Nucleus accumbens (tissue), 56 donors: Measurements from ENCODE around the gene PLET1.

ENCODE experiments used
- DNase-seq, 56 donors: peaks; one replicate each; lab custom pipeline; 2025; lab: John Stamatoyannopoulos, UW

PLET1 gene

DNA sequence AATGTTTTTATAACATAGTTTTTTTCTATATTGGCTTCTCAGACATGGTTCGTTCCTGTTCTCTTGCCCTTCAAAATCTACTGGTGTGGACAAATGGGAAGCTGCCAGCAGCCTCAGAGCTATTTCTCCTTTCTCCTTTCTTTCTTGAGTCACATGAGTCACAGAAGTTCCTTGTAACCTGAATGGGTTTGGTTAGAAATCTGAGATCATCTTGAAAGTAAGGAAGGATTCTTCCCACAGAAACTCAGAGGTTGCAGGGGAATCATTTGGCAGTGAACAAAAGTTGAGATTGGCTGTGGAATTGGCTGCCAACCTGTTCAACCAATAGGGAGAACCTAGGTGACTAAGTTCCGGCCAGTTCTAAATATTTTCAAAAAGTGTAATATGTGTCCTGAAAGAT lies 12.5 kb downstream of the PLET1 start:
- DNase-seq, result no peak

DNA sequence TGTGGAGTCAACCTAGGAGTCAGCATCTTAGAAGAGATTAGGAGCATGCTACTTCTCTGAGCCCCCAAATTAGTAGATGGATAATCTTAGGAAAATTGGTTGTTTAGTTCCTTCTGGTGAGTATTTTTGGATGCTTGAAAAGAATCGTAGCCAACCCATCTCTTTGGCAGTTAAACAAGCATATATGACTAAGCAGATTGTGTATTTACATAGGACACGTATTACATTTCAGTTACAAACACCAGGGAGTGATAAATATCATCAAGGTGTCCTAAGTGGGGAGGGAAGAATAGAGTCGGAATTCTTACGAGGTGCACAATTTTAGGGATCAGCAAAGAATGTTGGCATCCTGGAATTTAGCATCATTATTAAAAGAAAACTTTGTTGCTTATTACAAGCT lies 13.5 kb downstream of the PLET1 start:
- no peak for DNase-seq

DNA sequence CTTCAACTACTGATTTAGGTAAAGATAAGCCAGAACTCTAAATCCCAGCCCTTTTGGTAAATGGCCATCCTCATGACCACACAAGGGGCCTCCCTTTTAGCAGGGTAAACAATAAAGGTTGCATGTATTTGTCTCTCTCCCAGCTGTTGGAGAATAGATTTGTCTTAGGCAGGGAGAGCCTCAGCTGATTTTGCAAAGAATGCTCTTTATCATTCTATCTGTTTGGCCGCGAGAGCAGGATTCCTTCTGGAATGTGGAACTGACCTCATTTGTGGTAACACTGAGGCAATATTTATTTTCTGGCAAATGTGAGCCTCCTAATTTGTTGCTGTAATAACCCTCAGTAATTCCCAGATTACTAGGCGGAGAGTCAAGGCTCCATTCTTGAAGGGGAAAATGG lies 19.2 kb downstream of the PLET1 start:
- no peak for DNase-seq

DNA sequence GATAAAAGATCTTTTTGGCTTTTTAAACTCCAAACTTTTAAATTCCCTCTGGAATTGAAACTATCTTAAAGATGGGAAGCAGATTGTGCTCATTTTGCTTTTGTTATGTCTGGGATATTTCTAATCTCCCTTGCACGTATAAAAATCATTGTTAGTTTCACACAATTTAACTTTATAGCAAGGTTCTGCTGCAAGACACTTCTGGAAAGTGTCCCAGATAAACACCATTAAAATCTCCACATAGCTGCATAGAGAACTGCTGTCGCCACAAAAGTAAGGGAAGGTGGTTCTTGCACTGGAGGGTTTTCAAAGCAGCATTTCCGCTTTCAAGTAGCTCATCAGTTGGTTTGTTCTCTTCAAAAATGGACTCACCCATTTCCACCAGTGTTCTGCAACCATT lies 22.6 kb downstream of the PLET1 start:
- DNase-seq, result no peak

DNA sequence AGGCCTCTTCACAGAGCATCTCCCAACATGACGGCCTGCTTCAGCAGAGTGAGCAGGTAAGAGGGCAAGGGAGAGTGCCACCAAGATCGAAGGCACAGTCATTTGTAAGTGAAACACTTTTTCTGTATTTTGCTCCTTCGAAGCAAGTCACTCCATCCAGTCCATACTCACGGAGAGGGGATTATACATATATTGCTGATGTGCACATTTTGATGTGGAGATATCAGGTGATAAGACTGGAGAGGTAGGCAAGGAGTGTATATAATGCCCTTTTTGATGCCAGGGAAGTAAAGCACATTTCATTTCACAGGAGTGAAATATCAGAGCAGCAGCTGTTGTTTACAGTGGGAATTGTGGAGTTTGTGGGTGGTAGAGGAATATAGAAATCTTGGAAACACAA lies 23.2 kb downstream of the PLET1 start:
- no peak for DNase-seq

DNA sequence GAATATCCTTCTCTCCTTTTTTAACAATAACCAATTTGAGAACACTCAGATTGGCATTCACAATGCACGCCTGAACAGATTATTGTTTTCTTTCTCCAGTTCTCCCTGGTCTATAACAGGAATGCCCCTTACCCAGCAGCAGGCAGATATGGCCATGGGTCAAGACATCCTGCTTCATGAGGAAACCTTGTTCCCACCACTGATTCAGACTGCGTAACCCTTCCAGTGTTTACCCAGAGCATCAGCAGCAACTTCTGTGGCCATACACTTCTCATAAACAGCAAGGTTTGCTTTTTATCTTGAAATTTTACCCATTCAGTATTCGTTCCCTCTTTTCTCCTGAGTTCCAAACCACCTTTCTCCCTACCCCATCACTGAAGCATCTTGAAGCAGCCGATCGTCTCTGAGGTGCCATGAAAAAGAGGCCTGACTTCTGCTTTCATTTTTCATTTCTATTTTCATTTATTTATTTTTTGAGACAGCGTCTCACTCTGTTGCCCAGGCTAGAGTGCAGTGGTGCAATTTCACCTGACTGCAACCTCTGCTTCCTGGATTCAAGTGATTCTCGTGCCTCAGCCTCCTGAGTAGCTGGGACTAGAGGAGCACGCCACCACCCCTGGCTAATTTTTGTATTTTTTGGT lies 24.8 kb downstream of the PLET1 start:
- DNase-seq, result no peak

DNA sequence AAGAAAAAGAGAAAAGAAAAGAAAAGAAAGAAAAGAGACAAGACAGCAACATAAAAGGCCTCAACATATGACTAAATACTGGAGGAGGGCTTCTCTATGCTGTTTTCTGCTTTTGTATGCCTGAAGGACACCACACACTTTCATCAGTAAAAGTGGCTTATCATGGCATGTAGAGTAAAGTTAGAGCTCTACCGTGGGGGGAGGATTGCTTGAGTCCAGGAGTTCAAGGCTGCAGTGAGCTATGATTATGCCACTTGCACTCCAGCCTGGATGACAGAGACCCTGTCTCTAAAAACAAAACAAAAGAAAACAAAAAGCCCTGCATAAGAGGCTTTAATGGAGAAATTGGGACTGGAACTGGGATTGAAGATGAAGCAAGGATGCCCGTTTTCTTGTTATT lies 28.7 kb downstream of the PLET1 start:
- no peak for DNase-seq

DNA sequence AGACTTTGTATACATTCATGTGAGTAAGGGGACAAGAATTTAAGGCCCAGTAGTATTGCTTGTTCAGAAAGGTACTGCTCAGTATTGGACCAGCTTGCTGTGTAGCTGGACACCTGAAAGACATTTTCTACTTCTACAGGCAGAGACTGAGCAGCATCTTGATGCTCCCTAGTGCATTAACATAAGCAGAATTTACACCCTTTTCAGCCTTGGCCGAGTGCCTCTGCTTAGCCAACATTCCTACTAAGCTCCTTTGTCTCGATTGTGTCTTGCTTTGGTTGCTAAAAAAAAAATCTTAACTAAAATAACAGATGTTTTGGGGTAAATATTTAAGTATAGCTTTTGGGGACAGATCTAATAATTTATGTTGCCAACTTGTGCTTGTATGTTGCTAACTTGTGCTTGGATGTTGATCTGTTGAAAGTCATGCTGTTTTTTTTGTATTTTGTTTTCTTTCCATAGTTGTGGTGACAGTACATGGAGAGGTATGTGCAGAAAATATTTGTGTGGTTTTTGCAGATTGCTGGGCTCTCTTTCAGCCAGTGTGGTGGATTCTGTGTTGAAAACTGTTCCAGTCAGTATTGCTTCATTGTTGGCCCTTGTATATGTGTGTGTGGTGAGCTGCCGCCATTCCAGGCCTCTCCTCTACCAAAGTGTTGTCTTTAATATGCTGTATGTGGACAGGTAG lies 30.8 kb downstream of the PLET1 start:
- DNase-seq, result no peak

DNA sequence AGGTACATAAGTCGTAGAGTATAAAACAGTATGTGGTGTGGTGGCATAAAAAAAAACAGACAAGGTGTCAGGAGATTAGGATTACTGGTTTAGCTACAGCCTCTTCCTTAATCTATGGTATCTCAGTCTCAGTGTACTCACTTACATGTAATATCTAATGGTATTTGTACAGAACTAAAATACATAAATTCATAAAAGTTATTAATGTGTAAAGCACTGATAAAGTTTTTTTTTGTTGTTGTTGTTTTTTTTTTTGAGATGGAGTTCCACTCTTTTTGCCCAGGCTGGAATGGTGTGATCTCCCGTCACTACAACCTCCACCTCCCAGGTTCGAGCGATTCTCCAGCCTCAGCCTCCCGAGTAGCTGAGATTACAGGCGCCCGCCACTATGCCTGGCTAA lies 31.5 kb downstream of the PLET1 start:
- no peak for DNase-seq

DNA sequence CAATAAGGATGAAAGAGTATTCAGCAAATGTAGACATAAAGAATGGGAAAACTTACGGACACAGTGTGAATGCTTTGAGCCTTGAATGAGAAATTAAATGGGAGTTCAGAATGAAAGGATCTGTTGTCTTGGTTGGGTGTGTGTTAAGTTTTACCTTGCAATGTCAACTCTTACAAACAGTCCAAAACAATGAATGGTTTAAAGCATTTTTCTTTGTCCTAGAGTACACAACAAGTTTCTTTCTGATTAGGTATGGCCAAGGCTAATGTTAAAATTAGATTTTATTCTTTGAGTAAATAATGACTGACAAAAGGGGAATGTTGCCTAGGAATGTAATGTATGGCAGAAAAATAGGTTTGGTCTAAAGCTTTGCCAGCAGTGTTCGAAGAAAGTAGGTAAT lies 32.0 kb downstream of the PLET1 start:
- no peak for DNase-seq

DNA sequence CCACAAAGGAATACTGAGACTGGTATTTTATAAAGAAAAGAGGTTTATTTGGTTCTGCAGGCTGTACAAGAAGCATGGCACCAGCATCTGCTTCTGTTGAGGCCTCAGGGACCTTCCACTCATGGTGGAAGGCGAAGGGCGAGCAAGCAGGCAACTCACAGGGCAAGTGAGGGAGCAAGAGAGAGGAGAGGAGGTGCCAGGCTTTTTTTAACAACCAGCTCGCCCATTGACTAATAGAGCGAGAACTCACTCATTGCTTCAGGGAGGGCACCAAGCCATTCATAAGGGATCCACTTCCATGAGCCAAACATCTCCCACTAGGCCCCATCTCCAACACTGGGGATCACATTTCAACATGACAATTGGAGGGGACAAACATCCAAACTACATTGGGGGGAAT lies 33.2 kb downstream of the PLET1 start:
- DNase-seq, result peak in 1 of 56 donors; percentile 0

DNA sequence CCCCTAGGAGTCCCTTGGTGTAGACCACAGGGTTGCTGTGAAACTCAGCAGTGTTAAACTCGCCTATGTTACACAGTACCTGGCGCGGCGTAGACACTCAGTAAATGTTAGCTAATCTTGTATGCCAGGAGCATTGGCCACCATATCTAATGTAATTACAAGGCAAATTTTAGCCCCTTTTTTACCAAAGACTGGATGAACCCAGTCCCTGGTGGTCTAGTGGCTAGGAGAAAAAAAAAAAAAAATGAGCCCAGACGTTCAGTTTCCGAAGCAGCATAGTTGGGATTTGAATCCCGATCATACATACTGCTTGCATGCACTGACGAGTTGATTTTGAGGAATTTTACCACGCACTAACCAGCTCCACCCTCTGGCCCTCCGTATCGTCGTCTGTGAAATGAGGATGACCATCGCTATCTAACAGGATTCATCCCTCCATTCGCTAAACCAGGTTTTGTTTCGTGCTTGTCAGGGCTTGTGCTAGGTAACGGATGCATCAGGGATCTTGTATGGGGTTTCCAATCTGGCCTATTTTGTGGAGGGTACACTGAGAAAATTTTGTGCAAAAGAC lies 33.7 kb downstream of the PLET1 start:
- DNase-seq, result peak in 10 of 56 donors; percentile 2 to 43 (median 24)

DNA sequence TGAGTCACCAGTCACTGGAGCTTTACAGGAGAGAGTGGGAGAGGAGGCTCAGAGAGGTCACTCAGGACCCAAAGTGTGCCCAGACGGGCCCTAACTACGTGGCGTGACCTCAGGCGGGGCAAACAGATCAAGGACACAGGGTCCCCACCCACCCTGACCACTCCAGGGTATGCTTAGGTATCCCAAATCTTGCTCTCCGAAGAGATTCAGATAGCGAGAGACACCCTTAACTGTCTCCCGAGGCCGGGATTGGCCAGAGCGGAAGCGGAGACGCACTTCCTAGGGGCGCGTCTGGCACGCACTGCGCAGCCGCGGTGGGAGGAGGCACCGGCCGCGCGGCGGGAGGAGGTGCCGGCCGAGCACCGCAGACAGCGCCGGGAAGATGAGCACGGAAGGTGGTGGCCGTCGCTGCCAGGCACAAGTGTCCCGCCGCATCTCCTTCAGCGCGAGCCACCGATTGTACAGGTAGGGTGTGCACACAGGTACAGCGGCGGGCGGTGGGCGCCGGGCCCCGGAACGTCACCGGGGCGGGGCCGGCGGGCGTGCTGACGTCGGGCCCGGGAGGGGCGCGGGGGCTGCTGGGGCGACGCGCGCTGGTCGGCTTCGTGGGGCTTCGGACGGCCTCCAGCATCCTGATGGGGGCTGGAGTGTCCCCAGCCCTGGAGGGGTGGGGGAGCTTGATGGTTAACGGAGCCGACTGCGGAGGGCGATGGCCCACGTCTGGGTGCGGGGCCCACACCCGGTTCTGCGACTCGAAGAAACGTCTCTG lies 34.4 kb downstream of the PLET1 start, which contains the start of gene PTS:
Gene PTS (plus strand): TSS at position 367 of the 769 bp plus-strand sequence. CDS start 16 bp downstream, at position 383.
- peak in 55 of 56 donors; percentile 46 to 97 (median 88) for DNase-seq

DNA sequence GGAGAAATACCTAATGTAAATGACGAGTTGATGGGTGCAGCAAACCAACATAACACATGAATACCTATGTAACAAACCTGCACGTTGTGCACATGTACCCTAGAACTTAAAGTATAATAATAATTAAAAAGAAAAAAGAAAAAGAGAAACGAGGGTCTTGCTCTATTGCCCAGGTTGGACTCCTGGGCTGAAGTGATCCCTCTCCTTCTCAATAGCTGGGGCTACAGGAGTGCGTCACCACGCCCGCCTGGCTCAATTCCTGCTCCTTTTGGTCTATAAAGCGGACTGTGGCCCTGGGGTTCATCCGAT lies 35.0 kb downstream of the PLET1 start:
- DNase-seq, result peak in 3 of 56 donors; percentile 41 to 48 (median 43)

DNA sequence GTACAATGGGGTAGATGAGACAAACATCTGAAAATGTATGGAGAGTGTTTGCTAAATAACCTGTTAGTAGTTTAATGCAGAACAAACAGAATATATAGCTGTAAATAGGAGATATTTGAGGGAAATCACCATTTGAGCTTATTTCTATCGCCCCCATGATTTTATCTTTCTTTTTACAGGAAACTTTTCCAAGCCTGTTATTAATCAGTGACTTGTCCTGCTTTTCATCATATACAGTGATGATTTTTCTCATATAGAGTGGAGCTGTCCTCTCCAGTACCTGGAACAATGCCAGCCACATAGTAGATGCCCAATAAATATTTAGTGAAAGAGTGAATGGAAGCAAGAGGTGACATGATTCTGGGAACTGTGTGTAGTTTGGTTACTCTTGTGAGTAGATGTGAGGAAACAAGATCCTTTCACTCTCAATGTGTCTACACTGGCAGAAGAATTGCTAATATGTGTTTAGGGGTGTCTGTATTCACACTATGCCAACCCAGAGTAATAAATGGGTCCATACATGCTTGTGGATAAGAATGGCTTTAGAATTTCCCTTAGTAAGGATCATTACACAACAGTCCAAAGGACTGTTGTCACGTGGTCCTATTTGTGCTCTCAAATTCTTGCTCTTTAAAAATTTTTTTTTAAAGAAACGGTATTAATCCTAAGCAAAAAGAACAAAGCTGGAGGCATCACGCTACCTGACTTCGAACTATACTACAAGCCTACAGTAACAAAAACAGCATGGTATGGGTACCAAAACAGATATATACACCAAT lies 36.7 kb downstream of the PLET1 start:
- DNase-seq, result no peak

DNA sequence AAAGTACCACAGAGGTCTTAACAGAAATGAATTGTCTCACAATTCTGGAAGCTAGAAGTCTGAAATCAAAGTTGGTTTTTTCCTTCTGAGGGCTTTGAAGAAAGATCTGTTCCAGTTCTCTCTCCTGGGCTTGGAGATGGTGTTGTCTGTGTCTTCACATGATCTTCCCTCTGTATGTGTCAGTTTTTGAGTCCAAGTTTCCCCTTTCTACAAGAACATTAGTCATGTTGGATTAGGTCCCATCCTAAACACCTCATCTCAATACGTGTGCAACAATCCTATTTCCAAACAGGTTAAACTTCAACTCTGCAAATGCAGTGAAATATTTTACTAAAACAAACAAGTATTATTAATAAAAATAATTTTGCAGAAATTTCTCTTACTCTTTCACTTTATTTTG lies 37.5 kb downstream of the PLET1 start:
- DNase-seq, result no peak

DNA sequence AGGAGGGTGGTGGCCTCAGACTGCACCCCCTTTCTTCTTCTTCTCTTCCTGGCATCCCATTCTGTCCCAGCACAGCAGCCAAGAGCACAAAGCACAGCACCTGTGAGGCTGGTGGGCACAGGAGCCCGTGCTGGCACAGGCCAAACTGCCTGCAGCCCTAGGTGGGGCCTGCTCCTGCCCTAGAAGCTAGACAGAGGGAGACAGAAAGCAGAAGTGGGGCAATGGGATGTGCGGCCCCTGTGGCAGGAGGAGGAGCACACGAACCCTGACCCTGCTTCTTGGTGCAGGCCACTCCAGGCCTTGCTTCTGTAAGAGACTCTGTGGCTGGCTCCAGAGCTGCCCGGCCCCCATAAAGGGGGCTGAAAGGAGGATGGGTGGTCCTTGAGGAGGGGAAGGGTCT lies 38.4 kb downstream of the PLET1 start:
- DNase-seq, result no peak

DNA sequence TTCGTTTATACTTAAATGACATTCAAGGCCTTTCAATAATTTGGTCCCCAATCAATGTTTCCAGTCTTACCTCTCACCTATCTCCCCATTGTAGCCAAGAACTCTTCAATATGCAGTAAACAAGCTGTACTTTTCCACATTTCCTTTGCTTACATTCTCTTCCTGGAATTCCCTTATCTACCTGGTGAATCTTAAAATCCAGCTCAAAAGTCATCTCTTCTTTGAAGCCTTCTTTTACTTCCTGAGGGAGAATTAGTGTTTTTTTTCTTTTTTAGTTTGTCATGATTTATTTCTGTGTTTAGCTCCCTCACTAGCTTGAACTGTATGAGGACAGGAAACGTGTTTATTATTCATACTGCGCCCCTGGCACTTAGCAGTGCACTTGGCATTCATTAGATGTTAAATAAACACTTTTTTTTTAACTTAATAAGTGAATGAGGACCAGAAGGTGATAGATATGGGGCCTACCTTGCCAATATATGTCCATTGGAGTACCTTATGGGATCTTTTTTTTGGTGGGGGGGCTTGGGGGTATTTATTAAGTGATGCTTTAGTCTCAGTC lies 39.3 kb downstream of the PLET1 start:
- DNase-seq, result no peak

DNA sequence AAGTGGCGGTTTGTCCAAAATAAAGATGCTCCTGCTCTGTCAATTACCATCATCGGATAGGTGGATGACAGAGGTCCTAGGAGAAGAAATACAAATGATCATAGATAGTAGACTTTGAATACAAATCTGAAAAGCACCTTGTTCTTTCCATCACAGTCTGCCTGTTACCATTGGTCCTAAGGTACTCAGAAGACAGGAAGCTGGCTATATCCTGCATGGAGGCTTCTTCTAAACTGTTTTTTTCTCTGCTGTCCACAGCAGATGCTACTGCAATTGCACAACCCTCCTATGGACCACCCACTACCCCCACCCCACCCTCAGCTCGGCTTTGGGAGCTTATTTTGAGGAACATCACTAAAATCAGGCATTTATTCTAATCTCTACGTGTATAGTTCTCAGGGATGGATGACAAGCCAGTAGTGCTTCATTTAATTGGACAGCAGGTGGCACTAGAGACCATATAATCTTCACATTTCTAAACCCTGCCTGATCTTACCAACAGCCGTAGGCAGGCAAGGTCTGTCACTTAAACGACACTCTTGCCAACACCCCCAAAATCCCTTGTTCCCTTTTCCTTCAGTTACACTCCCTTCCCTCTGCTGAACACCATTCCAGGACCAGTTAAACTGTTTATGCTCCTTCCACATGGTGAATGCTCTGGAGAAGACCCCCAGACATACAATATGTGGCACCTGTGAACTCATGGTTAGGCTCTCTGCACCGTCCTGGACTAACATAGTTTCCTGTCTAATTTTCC lies 41.0 kb downstream of the PLET1 start:
- peak in 40 of 56 donors; percentile 1 to 70 (median 18) for DNase-seq
